ENCODE measurements around the gene PABPC1L.
"Not testable (repeated sequence)": the region's sequence is repeated elsewhere in the genome, so short reads cannot be mapped to it uniquely, and the experiment has no call there.

PABPC1L gene

GRCh38 chr20:44909872-44910689, at the start of gene PABPC1L:
PABPC1L (plus strand) TSS chr20:44910060; CDS start chr20:44910144, 84 bp downstream.
- no peaks in the 10 kb centered on the region for H3K9me3 Mint-ChIP-seq
- H3K4me1 Mint-ChIP-seq, result peaks cover 4% of the 10 kb centered on the region
- no peaks in the 10 kb centered on the region for H3K27me3 Mint-ChIP-seq (ENCODE audit: low read depth)
- peaks cover 38% of the 10 kb centered on the region for H3K36me3 Mint-ChIP-seq (ENCODE audit: low read depth)
- H3K27ac Mint-ChIP-seq, result peak within 1 kb of the TSS in 1 of 3 experiments; percentile 14
- TF ChIP-seq, protein P1, sequence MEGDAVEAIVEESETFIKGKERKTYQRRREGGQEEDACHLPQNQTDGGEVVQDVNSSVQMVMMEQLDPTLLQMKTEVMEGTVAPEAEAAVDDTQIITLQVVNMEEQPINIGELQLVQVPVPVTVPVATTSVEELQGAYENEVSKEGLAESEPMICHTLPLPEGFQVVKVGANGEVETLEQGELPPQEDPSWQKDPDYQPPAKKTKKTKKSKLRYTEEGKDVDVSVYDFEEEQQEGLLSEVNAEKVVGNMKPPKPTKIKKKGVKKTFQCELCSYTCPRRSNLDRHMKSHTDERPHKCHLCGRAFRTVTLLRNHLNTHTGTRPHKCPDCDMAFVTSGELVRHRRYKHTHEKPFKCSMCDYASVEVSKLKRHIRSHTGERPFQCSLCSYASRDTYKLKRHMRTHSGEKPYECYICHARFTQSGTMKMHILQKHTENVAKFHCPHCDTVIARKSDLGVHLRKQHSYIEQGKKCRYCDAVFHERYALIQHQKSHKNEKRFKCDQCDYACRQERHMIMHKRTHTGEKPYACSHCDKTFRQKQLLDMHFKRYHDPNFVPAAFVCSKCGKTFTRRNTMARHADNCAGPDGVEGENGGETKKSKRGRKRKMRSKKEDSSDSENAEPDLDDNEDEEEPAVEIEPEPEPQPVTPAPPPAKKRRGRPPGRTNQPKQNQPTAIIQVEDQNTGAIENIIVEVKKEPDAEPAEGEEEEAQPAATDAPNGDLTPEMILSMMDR (IDR thresholded peaks at IDR 0.05; ENCODE audit: unreplicated experiment in 3 of 3), result no peak
- peak within 1 kb of the TSS; percentile 85 to 89 (median 86) for H3K4me3 Mint-ChIP-seq

GRCh38 chr20:44861531-44862006, 48.3 kb upstream of the PABPC1L start:
- Mint-ChIP-seq H3K27me3 (ENCODE audit: low read depth) (no peaks in the 10 kb centered on the region), H3K36me3 (ENCODE audit: low read depth) (no peaks in the 10 kb centered on the region), H3K4me3 (no peak overlapping the region), H3K27ac (peak overlapping the region in 2 of 3 experiments; percentile 68), H3K4me1 (peaks cover 50% of the 10 kb centered on the region), H3K9me3 (no peaks in the 10 kb centered on the region)
- TF ChIP-seq, protein P1 (IDR thresholded peaks at IDR 0.05; ENCODE audit: unreplicated experiment in 3 of 3), result no peak

DNA sequence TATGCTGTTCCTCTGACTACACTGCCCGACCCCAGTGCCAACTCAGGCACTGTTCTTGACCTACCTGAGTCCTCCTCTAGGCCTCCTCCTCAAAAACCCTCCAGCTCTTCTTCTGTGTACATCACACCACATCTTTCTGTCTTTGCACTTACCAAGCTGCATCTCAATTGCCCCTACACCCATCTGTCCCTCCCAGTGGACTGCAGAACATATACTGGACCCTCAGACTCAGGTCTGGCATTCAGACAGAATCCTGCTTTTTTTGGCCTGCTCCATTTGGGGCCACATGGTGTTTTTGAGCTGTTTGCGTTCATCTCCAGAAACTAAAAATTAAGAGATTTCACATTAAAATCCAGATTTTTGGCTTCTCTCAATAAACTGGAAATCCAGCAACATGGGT, 47.6 kb upstream of the PABPC1L start:
- Mint-ChIP-seq H3K9me3 (no peaks in the 10 kb centered on the region), H3K27me3 (ENCODE audit: low read depth) (peaks cover 2% of the 10 kb centered on the region), H3K27ac (peak overlapping the region in 2 of 3 experiments; percentile 51 to 68), H3K4me3 (peak overlapping the region in 1 of 3 experiments; percentile 23), H3K36me3 (ENCODE audit: low read depth) (no peaks in the 10 kb centered on the region), H3K4me1 (peaks cover 50% of the 10 kb centered on the region)
- TF ChIP-seq, protein P1 (IDR thresholded peaks at IDR 0.05; ENCODE audit: unreplicated experiment in 3 of 3), result no peak

DNA sequence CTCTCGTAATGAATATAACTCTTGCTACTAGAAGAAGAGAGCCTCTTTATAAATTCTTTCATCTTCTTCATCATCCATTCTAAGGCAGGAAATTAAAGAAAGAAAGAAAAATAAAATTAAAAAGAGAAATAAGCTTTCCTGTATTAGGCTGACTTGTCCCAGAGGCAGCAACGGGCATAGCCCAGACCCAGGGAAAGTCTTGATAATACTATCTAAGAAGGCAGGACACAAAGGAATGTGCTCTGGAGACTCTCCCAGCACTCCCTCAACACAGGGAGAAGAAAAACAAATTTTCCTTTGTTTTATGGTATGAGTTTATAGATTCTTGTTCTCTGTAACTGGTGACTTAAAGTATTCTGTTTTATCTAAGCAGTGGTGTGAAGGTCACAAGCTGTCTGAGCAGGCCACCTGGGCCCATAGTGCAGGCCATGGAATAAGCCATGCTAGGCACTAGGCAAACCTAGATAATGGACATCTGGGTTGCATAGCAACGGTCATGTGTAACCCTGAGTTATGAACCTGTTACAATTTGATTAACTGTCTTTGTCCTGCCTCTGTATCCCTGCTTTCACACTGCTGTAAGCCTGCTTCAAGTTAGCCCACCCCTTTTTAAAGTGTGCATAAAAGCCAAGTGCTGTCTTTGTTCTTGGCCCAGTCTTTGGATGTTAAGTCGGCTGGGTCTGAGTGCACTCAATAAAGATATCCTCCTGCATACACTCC, 46.3 kb upstream of the PABPC1L start:
- H3K36me3 Mint-ChIP-seq (ENCODE audit: low read depth); H3K27me3 Mint-ChIP-seq (ENCODE audit: low read depth); H3K4me3 Mint-ChIP-seq; H3K9me3 Mint-ChIP-seq: not testable (repeated sequence)
- Mint-ChIP-seq H3K4me1 (peaks cover 42% of the 10 kb centered on the region), H3K27ac (peak overlapping the region in 2 of 3 experiments; percentile 14 to 75)

GRCh38 chr20:44864493-44864892, 45.4 kb upstream of the PABPC1L start:
- not testable (repeated sequence) for H3K27ac Mint-ChIP-seq; H3K4me3 Mint-ChIP-seq; H3K9me3 Mint-ChIP-seq; H3K36me3 Mint-ChIP-seq (ENCODE audit: low read depth); H3K27me3 Mint-ChIP-seq (ENCODE audit: low read depth)
- peaks cover 33% of the 10 kb centered on the region for H3K4me1 Mint-ChIP-seq

GRCh38 chr20:44866703-44867335, 43.0 kb upstream of the PABPC1L start:
- Mint-ChIP-seq H3K4me3 (no peak overlapping the region), H3K9me3 (no peaks in the 10 kb centered on the region), H3K4me1 (peaks cover 19% of the 10 kb centered on the region), H3K27me3 (ENCODE audit: low read depth) (peaks cover 7% of the 10 kb centered on the region), H3K36me3 (ENCODE audit: low read depth) (no peaks in the 10 kb centered on the region), H3K27ac (no peak overlapping the region)
- TF ChIP-seq, protein P1 (IDR thresholded peaks at IDR 0.05; ENCODE audit: unreplicated experiment in 3 of 3), result no peak
